Measurements from ENCODE around the gene CCR8.

DNA sequence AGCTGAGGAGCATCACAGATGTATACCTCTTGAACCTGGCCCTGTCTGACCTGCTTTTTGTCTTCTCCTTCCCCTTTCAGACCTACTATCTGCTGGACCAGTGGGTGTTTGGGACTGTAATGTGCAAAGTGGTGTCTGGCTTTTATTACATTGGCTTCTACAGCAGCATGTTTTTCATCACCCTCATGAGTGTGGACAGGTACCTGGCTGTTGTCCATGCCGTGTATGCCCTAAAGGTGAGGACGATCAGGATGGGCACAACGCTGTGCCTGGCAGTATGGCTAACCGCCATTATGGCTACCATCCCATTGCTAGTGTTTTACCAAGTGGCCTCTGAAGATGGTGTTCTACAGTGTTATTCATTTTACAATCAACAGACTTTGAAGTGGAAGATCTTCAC is 3.0 kb downstream of the CCR8 start:
- TF ChIP-seq, protein P1, sequence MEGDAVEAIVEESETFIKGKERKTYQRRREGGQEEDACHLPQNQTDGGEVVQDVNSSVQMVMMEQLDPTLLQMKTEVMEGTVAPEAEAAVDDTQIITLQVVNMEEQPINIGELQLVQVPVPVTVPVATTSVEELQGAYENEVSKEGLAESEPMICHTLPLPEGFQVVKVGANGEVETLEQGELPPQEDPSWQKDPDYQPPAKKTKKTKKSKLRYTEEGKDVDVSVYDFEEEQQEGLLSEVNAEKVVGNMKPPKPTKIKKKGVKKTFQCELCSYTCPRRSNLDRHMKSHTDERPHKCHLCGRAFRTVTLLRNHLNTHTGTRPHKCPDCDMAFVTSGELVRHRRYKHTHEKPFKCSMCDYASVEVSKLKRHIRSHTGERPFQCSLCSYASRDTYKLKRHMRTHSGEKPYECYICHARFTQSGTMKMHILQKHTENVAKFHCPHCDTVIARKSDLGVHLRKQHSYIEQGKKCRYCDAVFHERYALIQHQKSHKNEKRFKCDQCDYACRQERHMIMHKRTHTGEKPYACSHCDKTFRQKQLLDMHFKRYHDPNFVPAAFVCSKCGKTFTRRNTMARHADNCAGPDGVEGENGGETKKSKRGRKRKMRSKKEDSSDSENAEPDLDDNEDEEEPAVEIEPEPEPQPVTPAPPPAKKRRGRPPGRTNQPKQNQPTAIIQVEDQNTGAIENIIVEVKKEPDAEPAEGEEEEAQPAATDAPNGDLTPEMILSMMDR (IDR thresholded peaks at IDR 0.05) = no peak
- TF ChIP-seq POLR2AphosphoS5 (IDR thresholded peaks at IDR 0.05) (no peak), POLR2A (IDR thresholded peaks at IDR 0.05) (no peak)
